Measurements from ENCODE around the gene RIMBP2.

The RIMBP2 gene

GRCh38 chr12:130479401-130480125 is 236.5 kb downstream of the RIMBP2 start:
- no peak for DNase-seq

- DNase-seq: no peak
Observed at GRCh38 chr12:130478786-130479185, 237.3 kb downstream of the RIMBP2 start.

- DNase-seq: no peak
Observed at GRCh38 chr12:130477701-130478100, 238.4 kb downstream of the RIMBP2 start.

- DNase-seq: no peak
Observed at GRCh38 chr12:130477266-130477665, 238.8 kb downstream of the RIMBP2 start.

- DNase-seq: no peak
Observed at GRCh38 chr12:130476451-130477135, 239.5 kb downstream of the RIMBP2 start.

- DNase-seq: no peak
Observed at GRCh38 chr12:130474599-130475269, 241.4 kb downstream of the RIMBP2 start.

- no peak for DNase-seq
Observed at GRCh38 chr12:130473266-130473665, 242.8 kb downstream of the RIMBP2 start.

GRCh38 chr12:130470969-130471368 is 245.1 kb downstream of the RIMBP2 start:
- no peak for DNase-seq

GRCh38 chr12:130469552-130469951 is 246.5 kb downstream of the RIMBP2 start:
- no peak for DNase-seq

- DNase-seq: no peak
Observed at GRCh38 chr12:130468700-130469245, 247.3 kb downstream of the RIMBP2 start.

GRCh38 chr12:130468186-130468585 is 247.9 kb downstream of the RIMBP2 start:
- DNase-seq: no peak

GRCh38 chr12:130465626-130466025 is 250.5 kb downstream of the RIMBP2 start:
- no peak for DNase-seq

GRCh38 chr12:130465046-130465445 is 251.1 kb downstream of the RIMBP2 start:
- no peak for DNase-seq

- DNase-seq: no peak
Observed at GRCh38 chr12:130463818-130464670, 252.1 kb downstream of the RIMBP2 start.

GRCh38 chr12:130463275-130463658 is 252.8 kb downstream of the RIMBP2 start:
- no peak for DNase-seq

GRCh38 chr12:130462558-130463274 is 253.4 kb downstream of the RIMBP2 start:
- DNase-seq: no peak

GRCh38 chr12:130461839-130462557 is 254.1 kb downstream of the RIMBP2 start:
- DNase-seq: no peak

- no peak for DNase-seq
Observed at GRCh38 chr12:130461447-130461815, 254.7 kb downstream of the RIMBP2 start.

- no peak for DNase-seq
Observed at GRCh38 chr12:130460611-130461446, 255.3 kb downstream of the RIMBP2 start.

- DNase-seq: no peak
Observed at GRCh38 chr12:130459916-130460315, 256.2 kb downstream of the RIMBP2 start.
